NT2/D1 (cell line): ENCODE measurements around the gene PHF2.

Source experiments
- YY1 ChIP-seq: IDR thresholded peaks from 2 replicates; pipeline ENCODE4 v1.6.1; 2011; ENCODE audit not compliant: insufficient read length, insufficient read depth
- ZNF274 ChIP-seq: IDR thresholded peaks from 2 replicates; pipeline ENCODE4 v1.6.1; 2011; ENCODE audit warnings: mild to moderate bottlenecking, low read depth, low read length

- no peak for TF ChIP-seq YY1
- TF ChIP-seq ZNF274 = no peak
Observed at GRCh38 chr9:93616044-93616443, 39.7 kb downstream of the PHF2 start.
